KOPT-K1 (cell line): ENCODE measurements around the gene DUOXA1.

Experiments used
- H3K27ac ChIP-seq: fragments of 200-600 bp; sonication (generic); 2 replicates; pipeline ENCODE4 v1.5.1; 2016; ENCODE audit warnings: antibody characterized with exemption, mild to moderate bottlenecking, low read depth, low read length; ENCODE audit not compliant: poor library complexity, severe bottlenecking
- H3K36me3 ChIP-seq: fragments of 200-600 bp; sonication (generic); 2 replicates; pipeline ENCODE4 v1.5.1; 2017; ENCODE audit warnings: antibody characterized with exemption, mild to moderate bottlenecking, low read length, moderate library complexity; ENCODE audit not compliant: insufficient read depth
- H3K9me3 ChIP-seq: fragments of 200-600 bp; sonication (generic); 2 replicates; pipeline ENCODE4 v1.5.1; 2017; ENCODE audit warnings: antibody characterized with exemption, low read length, mild to moderate bottlenecking; ENCODE audit not compliant: insufficient read depth, poor library complexity, severe bottlenecking

The DUOXA1 gene

DNA sequence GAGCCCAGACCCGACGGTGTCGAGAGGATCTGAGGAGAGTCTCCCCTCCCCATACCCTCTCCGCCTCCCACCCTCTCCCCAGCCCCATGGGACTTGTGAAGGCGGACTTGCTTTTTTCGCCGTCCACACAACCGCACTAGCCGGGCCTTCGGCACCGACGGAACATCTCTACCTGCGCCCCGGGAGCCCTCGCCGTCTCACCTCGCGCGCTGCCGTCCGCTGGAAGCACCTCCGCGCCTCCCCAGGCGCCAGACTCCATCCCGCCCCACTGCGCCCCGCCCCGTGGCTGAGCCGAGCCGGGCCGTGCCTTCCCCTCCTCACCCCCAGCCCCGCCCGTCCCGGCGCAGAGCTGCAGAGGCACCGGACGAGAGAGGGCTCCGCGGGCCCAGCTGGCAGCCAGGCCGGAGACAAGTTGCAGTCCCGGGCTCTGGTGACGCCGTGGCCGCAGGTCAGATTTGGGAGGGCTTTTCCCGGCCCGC is at the start of gene DUOXA1, which contains the start of gene DUOX1:
Gene DUOXA1, minus strand, starts transcription at position 229 of the 479 bp plus-strand sequence. CDS start 6,865 bp downstream, outside the sequence.
Gene DUOX1, plus strand, starts transcription at position 344 of the 479 bp plus-strand sequence. CDS start 1,973 bp downstream, outside the sequence.
- Histone ChIP-seq H3K9me3 (no peaks in the 10 kb centered on the region), H3K27ac (no peak within 1 kb of the TSS), H3K36me3 (no peaks in the 10 kb centered on the region)

- no peaks in the 10 kb centered on the region for H3K36me3 ChIP-seq
- no peak overlapping the region for H3K27ac ChIP-seq
- no peaks in the 10 kb centered on the region for H3K9me3 ChIP-seq
Observed at GRCh38 chr15:45177285-45177684, 47.6 kb upstream of the DUOXA1 start.

GRCh38 chr15:45174577-45174976 is 44.9 kb upstream of the DUOXA1 start:
- no peaks in the 10 kb centered on the region for H3K36me3 ChIP-seq
- H3K27ac ChIP-seq = no peak overlapping the region

DNA sequence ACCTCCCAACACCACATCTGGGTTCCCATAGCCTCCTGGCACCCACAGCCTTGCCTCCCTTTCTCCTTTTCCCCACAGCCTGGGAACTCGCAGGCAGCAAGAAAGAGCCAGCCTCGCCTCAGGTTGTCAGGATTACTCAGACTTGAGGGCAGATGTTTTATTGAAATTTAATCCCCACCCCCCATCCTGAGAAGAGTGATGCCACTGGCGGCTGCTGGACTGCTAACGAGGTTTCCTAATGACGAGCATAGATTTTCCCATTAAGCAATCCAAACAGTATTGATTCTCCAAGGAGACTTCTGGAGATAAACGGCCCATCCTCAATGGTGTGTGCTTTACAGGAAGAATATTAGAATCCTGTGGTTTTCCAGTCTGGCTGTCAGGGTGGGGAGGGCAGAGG is 44.4 kb upstream of the DUOXA1 start:
- Histone ChIP-seq H3K9me3 (no peaks in the 10 kb centered on the region), H3K36me3 (no peaks in the 10 kb centered on the region)

More at GRCh38 chr15:45174577-45174976, 44.9 kb upstream of the DUOXA1 start:
- H3K9me3 ChIP-seq = no peaks in the 10 kb centered on the region

GRCh38 chr15:45171912-45172311 is 42.2 kb upstream of the DUOXA1 start:
- H3K27ac ChIP-seq = no peak overlapping the region
- no peaks in the 10 kb centered on the region for H3K36me3 ChIP-seq
- no peaks in the 10 kb centered on the region for H3K9me3 ChIP-seq

More for the DNA sequence above, 44.4 kb upstream of the DUOXA1 start:
- H3K27ac ChIP-seq = no peak overlapping the region

DNA sequence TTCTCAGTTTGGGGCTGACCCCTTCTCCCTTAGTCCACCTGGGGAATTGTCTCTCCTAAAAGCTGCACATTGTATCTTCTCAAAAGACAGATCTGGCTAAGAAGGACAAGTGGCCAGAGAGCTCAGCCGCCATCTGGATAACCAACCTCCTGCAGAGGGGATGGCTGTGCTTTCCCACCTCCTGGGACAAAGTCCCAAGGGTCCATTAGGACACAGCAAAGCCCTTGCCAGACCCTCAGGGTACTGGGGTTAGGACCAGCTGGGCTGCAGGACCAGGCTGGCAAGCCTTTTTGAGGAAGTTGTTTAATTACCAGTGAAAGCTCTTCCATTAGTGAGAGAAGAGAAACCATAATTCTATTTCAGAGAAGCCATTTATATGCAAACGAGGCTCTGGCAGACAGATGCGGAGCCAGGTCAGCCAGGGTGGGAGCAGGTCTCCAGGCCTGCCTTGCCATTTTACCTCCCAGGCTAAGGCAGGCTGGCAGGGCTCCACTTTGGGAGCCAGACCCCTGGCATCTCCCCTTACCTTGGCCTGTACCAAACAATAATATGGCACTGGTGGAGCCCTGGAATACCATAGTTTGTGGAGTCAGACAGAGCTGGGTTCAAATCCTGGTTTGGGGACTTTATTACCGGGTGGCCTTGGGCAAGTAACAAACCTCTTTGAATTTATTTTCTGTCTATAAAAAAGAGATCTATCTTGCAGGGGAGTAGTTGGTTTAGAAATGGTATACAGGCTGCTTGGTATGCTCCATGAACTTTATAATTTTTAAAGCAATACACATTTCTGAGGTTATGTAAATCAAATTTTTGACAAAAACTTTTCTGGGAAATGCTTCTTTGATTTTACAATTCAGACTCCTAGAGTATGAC is 40.2 kb upstream of the DUOXA1 start:
- H3K27ac ChIP-seq = no peak overlapping the region

DNA sequence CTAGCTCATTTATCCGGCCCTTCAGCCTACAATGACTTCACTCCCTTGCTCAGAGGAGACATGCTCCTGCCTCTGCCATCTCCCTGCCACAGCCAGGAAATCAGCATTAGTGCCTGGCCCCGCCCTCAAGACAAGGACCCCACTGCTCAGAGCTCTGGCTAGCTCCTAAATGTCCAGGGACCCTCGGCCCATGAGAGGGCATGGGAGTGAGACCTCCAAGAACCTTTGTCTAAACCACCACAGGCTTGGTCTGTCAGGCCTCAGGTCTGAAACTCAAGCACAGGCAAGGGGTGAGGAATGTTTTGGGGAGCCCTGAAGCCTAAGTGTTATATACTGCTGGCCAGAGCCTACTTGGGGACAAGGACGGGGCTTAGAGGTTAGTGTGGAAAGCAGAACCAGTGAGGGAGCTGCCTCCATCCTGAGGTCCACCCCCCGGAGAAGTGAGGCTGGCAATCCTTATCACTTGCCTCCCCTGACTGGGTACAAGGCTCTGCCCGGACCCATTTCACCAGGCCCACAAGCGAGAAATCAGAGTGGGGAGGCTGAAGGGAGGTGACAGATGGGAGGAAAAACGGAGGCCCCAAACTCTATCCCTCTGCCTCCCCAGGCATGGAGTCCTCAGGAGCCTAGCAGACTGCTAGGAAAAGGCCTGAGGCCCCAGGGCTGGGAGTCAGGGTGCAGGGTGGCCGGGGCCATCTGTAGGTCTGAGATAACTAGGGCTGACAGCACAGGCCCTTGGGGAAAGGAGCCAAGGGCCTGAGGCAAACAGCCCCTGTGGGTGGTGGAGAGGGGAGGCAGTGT is 39.3 kb upstream of the DUOXA1 start:
- H3K36me3 ChIP-seq = no peaks in the 10 kb centered on the region
- H3K27ac ChIP-seq = no peak overlapping the region
- no peaks in the 10 kb centered on the region for H3K9me3 ChIP-seq

More for the DNA sequence above, 40.2 kb upstream of the DUOXA1 start:
- Histone ChIP-seq H3K36me3 (no peaks in the 10 kb centered on the region), H3K9me3 (no peaks in the 10 kb centered on the region)

GRCh38 chr15:45168286-45168685 is 38.6 kb upstream of the DUOXA1 start:
- Histone ChIP-seq H3K36me3 (no peaks in the 10 kb centered on the region), H3K9me3 (no peaks in the 10 kb centered on the region), H3K27ac (no peak overlapping the region)

DNA sequence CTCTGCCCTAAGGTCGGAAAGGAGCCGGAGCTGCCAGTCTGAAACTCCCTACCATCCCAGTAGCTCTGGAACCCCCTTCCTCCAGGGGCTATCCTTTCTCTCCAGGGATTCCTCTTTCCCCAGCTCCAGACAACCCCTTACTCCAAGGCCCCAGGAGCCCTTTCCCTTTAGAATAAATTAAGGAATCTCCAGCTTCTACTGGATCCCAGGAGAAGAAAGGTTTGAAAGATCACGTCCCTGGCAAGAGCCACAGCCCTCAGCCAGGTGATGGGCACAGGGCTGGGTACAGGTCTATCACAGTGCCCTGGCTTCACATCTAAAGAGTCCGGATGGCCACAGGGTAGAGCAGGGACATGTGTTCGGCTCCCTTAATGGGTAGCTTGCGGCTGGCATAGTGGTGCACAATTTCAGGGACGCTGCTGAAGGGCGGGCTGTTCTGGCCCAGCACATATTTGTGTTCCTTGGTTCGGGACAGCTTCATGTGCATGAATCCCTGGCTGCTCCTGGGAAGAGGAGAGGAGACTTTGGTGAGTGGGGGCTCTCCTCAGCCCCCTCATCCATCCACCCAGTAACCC is 38.0 kb upstream of the DUOXA1 start:
- Histone ChIP-seq H3K27ac (peak overlapping the region; percentile 93), H3K36me3 (no peaks in the 10 kb centered on the region), H3K9me3 (no peaks in the 10 kb centered on the region)

GRCh38 chr15:45166834-45167630 is 37.4 kb upstream of the DUOXA1 start:
- H3K36me3 ChIP-seq = no peaks in the 10 kb centered on the region
- H3K9me3 ChIP-seq = no peaks in the 10 kb centered on the region
- peak overlapping the region; percentile 93 for H3K27ac ChIP-seq

DNA sequence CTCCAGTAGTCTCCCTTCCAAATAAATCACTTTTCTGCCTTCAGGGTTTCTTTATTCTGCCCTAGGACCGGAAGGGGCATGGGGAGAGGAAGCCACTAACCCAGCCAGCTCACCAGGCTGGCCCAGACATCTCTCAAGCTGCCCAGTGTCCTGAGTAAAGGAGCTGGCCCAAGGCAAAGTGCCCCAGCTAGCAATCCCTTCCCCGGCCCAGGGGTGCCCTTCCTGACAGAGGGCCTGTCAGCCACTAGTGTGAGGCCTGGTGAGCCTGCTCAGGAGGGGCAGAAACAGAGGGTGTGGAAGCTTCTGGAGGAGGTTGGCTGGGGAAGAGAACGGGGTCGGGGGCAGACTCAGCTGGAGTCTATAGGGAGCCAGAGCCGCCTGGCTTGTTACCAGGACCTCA is 35.9 kb upstream of the DUOXA1 start:
- H3K36me3 ChIP-seq = no peaks in the 10 kb centered on the region
- H3K27ac ChIP-seq = peak overlapping the region; percentile 93
- no peaks in the 10 kb centered on the region for H3K9me3 ChIP-seq

DNA sequence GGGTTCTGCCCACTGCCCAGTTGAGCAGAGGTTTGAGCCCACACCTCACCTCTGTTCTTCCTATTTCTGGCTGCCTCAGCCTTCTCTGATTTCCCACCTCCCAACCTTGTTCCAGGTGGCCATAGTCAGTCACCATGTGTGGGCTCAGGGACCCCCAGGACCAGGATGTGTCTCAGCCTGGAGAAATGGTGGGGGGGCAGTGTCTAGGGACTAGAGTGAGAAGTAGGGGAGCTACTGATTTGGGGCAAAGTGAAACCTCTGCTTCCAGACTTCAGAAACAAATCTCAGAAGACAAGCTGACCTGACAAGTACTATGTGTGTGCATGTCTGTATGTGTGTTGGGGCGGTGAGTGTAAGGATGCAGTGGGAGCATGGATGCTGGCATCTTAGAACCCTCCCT is 35.2 kb upstream of the DUOXA1 start:
- Histone ChIP-seq H3K27ac (no peak overlapping the region), H3K9me3 (no peaks in the 10 kb centered on the region), H3K36me3 (no peaks in the 10 kb centered on the region)

- Histone ChIP-seq H3K27ac (no peak overlapping the region), H3K36me3 (no peaks in the 10 kb centered on the region), H3K9me3 (no peaks in the 10 kb centered on the region)
Observed at GRCh38 chr15:45163508-45163856, 33.8 kb upstream of the DUOXA1 start.

GRCh38 chr15:45162771-45163507 is 33.3 kb upstream of the DUOXA1 start:
- H3K27ac ChIP-seq = no peak overlapping the region
- H3K9me3 ChIP-seq = no peaks in the 10 kb centered on the region
- H3K36me3 ChIP-seq = no peaks in the 10 kb centered on the region
